GM19463 (cell line): ENCODE measurements around the gene ZNF385A.

ENCODE experiments used
- ATAC-seq: cut with Tn5 transposase; IDR thresholded peaks from one replicate; pipeline ENCODE4 v1.9.1; 2021; ENCODE audit warnings: mild to moderate bottlenecking, moderate library complexity; ENCODE audit not compliant: unreplicated experiment

Gene ZNF385A

GRCh38 chr12:54394281-54394719 is 9.8 kb upstream of the ZNF385A start:
- ATAC-seq = no peak

GRCh38 chr12:54393743-54394142 is 9.2 kb upstream of the ZNF385A start:
- no peak for ATAC-seq

GRCh38 chr12:54393207-54393609 is 8.7 kb upstream of the ZNF385A start:
- no peak for ATAC-seq

- ATAC-seq = no peak
These were observed 8.1 kb upstream of the ZNF385A start for GRCh38 chr12:54392485-54393206.

- ATAC-seq = peak; percentile 85
These were observed 6.4 kb upstream of the ZNF385A start for GRCh38 chr12:54390668-54391551.

GRCh38 chr12:54390176-54390667 is 5.7 kb upstream of the ZNF385A start:
- ATAC-seq = no peak

- no peak for ATAC-seq
These were observed 5.2 kb upstream of the ZNF385A start for GRCh38 chr12:54389607-54390175.

- ATAC-seq = no peak
These were observed 4.6 kb upstream of the ZNF385A start for GRCh38 chr12:54389134-54389508.

GRCh38 chr12:54388237-54389133 is 4.0 kb upstream of the ZNF385A start:
- ATAC-seq = no peak

- no peak for ATAC-seq
These were observed 2.6 kb upstream of the ZNF385A start for GRCh38 chr12:54387114-54387467.

- ATAC-seq = no peak
These were observed 2.0 kb upstream of the ZNF385A start for GRCh38 chr12:54386403-54387113.

- ATAC-seq = peak; percentile 78
These were observed 850 bp upstream of the ZNF385A start for GRCh38 chr12:54385251-54385914.

GRCh38 chr12:54383041-54383609 is 1.4 kb downstream of the ZNF385A start:
- ATAC-seq = no peak

GRCh38 chr12:54381136-54381535 is 3.4 kb downstream of the ZNF385A start:
- no peak for ATAC-seq

- peak; percentile 85 for ATAC-seq
These were observed 4.9 kb downstream of the ZNF385A start for GRCh38 chr12:54379398-54380201.

- no peak for ATAC-seq
These were observed 5.6 kb downstream of the ZNF385A start for GRCh38 chr12:54378796-54379397.

- ATAC-seq = no peak
These were observed 6.6 kb downstream of the ZNF385A start for GRCh38 chr12:54377797-54378515.
